Adipocyte (in vitro differentiated cells): ENCODE results near the gene WDR64.
"Not testable (repeated sequence)": the region's sequence is repeated elsewhere in the genome, so short reads cannot be mapped to it uniquely, and the experiment has no call there.

Experiments used
- DNase-seq: peaks from one replicate; pipeline ENCODE4 v3.0.0-alpha.2; 2015; ENCODE audit warnings: low read depth
- H3K27me3 ChIP-seq: replicated peaks from 2 replicates; pipeline ENCODE4 v1.7.0; 2013; ENCODE audit warnings: mild to moderate bottlenecking, low read length, moderate library complexity; ENCODE audit not compliant: control insufficient read depth, insufficient read depth
- H3K36me3 ChIP-seq: 2 replicates; pipeline ENCODE4 v1.7.0; 2013; ENCODE audit warnings: low read length, mild to moderate bottlenecking, moderate library complexity; ENCODE audit not compliant: control insufficient read depth, insufficient read depth, severe bottlenecking
- H3K4me1 ChIP-seq: 2 replicates; pipeline ENCODE4 v1.7.0; 2013; ENCODE audit warnings: mild to moderate bottlenecking, low read length, moderate library complexity; ENCODE audit not compliant: control insufficient read depth, insufficient read depth
- H3K4me3 ChIP-seq: 2 replicates; pipeline ENCODE4 v1.7.0; 2013; ENCODE audit warnings: mild to moderate bottlenecking, low read length, moderate library complexity
- H3K9ac ChIP-seq: 2 replicates; pipeline ENCODE4 v1.7.0; 2013; ENCODE audit warnings: mild to moderate bottlenecking, low read length, moderate library complexity
- H3K9me3 ChIP-seq: 2 replicates; pipeline ENCODE4 v1.7.0; 2013; ENCODE audit warnings: mild to moderate bottlenecking, low read length, moderate library complexity; ENCODE audit not compliant: control insufficient read depth

Gene WDR64

DNA sequence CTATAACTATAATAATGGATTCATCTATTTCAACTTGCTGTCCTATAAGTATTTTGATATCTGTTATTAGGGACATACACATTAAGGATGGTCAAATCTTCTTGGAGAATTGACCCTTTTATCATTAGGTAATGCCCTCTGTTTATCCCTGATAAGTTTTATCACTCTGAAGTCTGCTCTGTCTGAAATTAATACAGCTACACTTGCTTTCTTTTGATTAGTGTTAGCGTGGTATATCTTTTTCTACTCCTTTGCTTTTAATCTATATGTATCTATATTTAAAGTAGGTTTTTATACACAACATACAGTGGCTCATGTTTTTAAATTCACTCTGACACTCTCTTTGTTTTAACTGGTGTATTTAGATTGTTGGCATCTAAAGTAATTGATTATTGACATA, 126.0 kb downstream of the WDR64 start:
- Histone ChIP-seq H3K9ac (no peak overlapping the region), H3K36me3 (no peaks in the 10 kb centered on the region), H3K4me3 (no peak overlapping the region), H3K27me3 (no peaks in the 10 kb centered on the region), H3K9me3 (no peaks in the 10 kb centered on the region), H3K4me1 (no peaks in the 10 kb centered on the region)
- no peak for DNase-seq

- no peak overlapping the region for H3K9ac ChIP-seq
- no peaks in the 10 kb centered on the region for H3K9me3 ChIP-seq
- peaks cover under 1% of the 10 kb centered on the region for H3K4me1 ChIP-seq
- no peaks in the 10 kb centered on the region for H3K36me3 ChIP-seq
- no peak overlapping the region for H3K4me3 ChIP-seq
- H3K27me3 ChIP-seq: no peaks in the 10 kb centered on the region
- DNase-seq: no peak
Measured at GRCh38 chr1:241779897-241780296, 127.8 kb downstream of the WDR64 start.

DNA sequence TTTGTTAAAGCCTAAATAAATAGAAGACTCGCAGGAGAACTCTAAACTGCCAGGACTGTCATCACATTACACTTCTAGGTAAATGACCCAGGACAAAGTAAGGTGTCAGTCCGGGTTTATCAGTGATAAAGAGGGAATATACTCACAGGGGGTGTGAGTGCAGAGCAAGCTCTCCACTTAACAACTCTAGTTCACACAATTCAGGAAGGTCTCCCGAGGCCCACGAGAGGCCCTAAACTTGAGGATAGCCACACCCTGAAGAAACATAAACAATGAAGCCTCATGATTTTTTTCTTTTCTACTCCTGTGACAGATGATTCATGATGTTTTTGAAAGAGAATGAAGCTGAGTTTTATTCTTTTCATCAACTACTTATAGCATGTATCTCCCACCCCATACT, 130.3 kb downstream of the WDR64 start:
- H3K9ac ChIP-seq: no peak overlapping the region
- H3K4me3 ChIP-seq: no peak overlapping the region
- DNase-seq: peak; percentile 28
- H3K36me3 ChIP-seq: no peaks in the 10 kb centered on the region
- no peaks in the 10 kb centered on the region for H3K27me3 ChIP-seq
- H3K4me1 ChIP-seq: peaks cover 9% of the 10 kb centered on the region
- no peaks in the 10 kb centered on the region for H3K9me3 ChIP-seq

DNA sequence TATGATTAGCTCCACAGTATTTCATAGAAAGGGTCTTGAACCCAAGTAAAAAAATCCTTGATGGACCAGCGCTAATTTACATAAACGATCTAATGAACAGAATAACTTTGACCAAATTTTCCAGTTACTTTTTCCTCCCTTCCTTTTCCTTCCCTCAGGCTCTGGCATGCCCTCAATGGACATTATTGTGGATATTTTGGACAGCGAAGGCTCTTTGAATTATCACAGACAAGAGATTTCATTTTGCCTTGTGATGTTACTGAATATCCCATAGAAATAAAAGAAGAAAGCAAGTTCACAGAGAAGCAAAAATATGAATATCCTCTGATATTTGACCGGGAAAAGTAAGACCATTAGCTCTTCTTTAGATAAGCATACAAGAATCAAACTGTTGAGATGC, 135.6 kb downstream of the WDR64 start:
- DNase-seq: no peak
- Histone ChIP-seq H3K9me3 (no peaks in the 10 kb centered on the region), H3K27me3 (no peaks in the 10 kb centered on the region), H3K36me3 (no peaks in the 10 kb centered on the region), H3K4me1 (peaks cover 9% of the 10 kb centered on the region), H3K4me3 (no peak overlapping the region), H3K9ac (no peak overlapping the region)

DNA sequence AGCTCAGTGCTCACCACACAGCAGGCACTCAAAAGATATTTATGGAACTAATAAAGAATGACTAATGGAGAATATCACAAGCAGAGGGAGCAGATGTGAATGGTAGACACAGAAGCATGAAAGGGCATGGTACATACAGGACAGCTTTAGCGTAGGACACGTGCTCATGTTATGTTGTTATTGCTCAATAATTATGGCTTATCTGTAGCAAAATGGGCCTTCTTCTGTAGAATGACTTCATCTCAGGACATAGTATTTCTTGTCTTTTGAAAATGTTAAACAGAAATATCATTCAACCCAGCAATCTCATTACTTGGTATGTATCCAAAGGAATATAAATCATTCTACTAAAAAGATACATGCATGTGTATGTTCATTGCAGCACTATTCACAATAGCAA, 137.0 kb downstream of the WDR64 start:
- H3K4me1 ChIP-seq: peaks cover 9% of the 10 kb centered on the region
- H3K4me3 ChIP-seq: no peak overlapping the region
- no peak overlapping the region for H3K9ac ChIP-seq
- no peaks in the 10 kb centered on the region for H3K36me3 ChIP-seq
- H3K9me3 ChIP-seq: no peaks in the 10 kb centered on the region
- no peak for DNase-seq
- no peaks in the 10 kb centered on the region for H3K27me3 ChIP-seq

GRCh38 chr1:241799416-241799815, 147.3 kb downstream of the WDR64 start:
- no peaks in the 10 kb centered on the region for H3K27me3 ChIP-seq
- no peaks in the 10 kb centered on the region for H3K9me3 ChIP-seq
- H3K36me3 ChIP-seq: no peaks in the 10 kb centered on the region
- no peak overlapping the region for H3K4me3 ChIP-seq
- no peak overlapping the region for H3K9ac ChIP-seq
- H3K4me1 ChIP-seq: peaks cover 4% of the 10 kb centered on the region
- peak; percentile 87 for DNase-seq

DNA sequence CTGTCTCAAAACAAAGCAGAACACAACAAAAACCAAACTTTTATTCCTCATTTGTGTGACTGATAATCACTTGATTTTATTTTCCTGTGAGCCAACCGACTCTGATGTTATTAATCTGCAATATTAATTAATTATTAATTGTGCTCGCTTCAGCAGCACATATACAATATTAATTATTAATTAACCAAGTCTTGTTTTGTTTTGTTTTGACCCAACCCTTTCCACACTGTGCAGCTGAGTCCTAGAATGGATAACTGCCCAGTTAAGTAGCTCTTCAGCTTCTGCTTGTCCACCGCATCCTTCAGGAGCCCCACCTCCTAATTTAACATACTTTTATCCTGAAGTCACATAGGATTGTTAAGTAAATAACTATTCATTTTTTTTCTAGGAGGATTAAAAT, 148.6 kb downstream of the WDR64 start:
- H3K4me1 ChIP-seq: peaks cover 4% of the 10 kb centered on the region
- H3K27me3 ChIP-seq: no peaks in the 10 kb centered on the region
- H3K36me3 ChIP-seq: no peaks in the 10 kb centered on the region
- H3K9me3 ChIP-seq: no peaks in the 10 kb centered on the region
- no peak overlapping the region for H3K4me3 ChIP-seq
- DNase-seq: no peak
- H3K9ac ChIP-seq: no peak overlapping the region

DNA sequence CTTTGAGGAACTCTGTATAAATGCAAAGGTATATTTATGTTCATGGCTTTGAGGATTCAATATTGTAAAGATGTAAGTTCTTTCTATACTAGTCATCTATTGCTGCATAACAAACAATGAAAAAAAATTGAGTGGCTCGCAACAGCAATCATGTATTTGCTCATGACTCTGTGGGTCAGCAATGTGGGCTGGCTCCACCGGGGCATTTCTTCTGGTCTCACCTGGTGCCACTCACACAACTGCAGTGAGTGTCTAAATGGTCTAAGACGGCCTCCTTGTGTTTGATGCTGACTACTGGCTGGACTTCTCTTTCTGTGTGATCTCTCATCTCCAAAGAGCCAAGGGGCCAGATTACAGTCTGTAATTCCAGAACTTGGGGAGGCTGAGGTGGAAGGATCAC, 150.8 kb downstream of the WDR64 start:
- Histone ChIP-seq H3K4me3 (no peak overlapping the region), H3K36me3 (no peaks in the 10 kb centered on the region), H3K9ac (no peak overlapping the region), H3K27me3 (no peaks in the 10 kb centered on the region), H3K9me3 (no peaks in the 10 kb centered on the region), H3K4me1 (peaks cover 4% of the 10 kb centered on the region)
- peak; percentile 29 for DNase-seq

DNA sequence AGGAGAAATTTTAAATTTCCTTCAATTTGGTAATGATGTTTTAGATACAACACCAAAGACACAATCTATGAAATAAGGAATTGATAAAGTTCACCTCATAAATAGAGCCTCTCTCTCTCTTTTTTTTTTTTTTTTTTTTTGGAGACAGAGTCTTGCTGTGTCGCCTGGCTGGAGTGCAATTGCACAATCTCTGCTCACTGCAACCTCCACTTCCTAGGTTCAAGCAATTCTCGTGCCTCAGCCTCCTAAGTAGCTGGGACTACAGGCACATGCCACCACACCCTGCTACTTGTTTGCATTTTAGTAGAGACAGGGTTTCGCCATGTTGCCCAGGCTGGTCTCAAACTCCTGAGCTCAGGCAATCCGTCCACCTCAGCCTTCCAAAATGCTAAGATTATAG, 152.6 kb downstream of the WDR64 start:
- H3K4me3 ChIP-seq, DNase-seq, H3K9ac ChIP-seq, H3K4me1 ChIP-seq, H3K36me3 ChIP-seq, H3K27me3 ChIP-seq, H3K9me3 ChIP-seq: not testable (repeated sequence)

GRCh38 chr1:241808265-241808664, 156.2 kb downstream of the WDR64 start:
- H3K27me3 ChIP-seq: peaks cover 5% of the 10 kb centered on the region
- peaks cover 3% of the 10 kb centered on the region for H3K4me1 ChIP-seq
- H3K9me3 ChIP-seq: no peaks in the 10 kb centered on the region
- peak; percentile 22 for DNase-seq
- H3K9ac ChIP-seq: no peak overlapping the region
- no peaks in the 10 kb centered on the region for H3K36me3 ChIP-seq
- H3K4me3 ChIP-seq: no peak overlapping the region

- no peaks in the 10 kb centered on the region for H3K9me3 ChIP-seq
- no peak overlapping the region for H3K9ac ChIP-seq
- H3K4me1 ChIP-seq: peaks cover 16% of the 10 kb centered on the region
- H3K27me3 ChIP-seq: peaks cover 5% of the 10 kb centered on the region
- no peak for DNase-seq
- H3K4me3 ChIP-seq: no peak overlapping the region
- no peaks in the 10 kb centered on the region for H3K36me3 ChIP-seq
Measured at GRCh38 chr1:241810769-241811405, 158.8 kb downstream of the WDR64 start.

GRCh38 chr1:241813768-241814320, 161.8 kb downstream of the WDR64 start:
- DNase-seq: peak; percentile 47
- Histone ChIP-seq H3K4me1 (peaks cover 25% of the 10 kb centered on the region), H3K4me3 (no peak overlapping the region), H3K36me3 (no peaks in the 10 kb centered on the region), H3K27me3 (no peaks in the 10 kb centered on the region), H3K9ac (no peak overlapping the region), H3K9me3 (no peaks in the 10 kb centered on the region)
